SK-N-SH (cell line): ENCODE results near the gene PGF.

ENCODE experiments used
- MXI1 ChIP-seq: IDR thresholded peaks from 2 replicates; pipeline ENCODE4 v1.6.1; 2012; ENCODE audit warnings: mild to moderate bottlenecking, low read depth, low read length, improper control_type of control experiment
- RFX5 ChIP-seq: IDR thresholded peaks from 2 replicates; pipeline ENCODE4 v1.6.1; 2012; ENCODE audit warnings: mild to moderate bottlenecking, improper control_type of control experiment, low read length
- TF ChIP-seq, protein P1 (sequence below): fragments of 200-600 bp; sonication (generic); IDR thresholded peaks from 2 replicates; pipeline ENCODE4 v1.6.1; 2017; ENCODE audit warnings: antibody characterized with exemption, mild to moderate bottlenecking, moderate library complexity

DNA sequence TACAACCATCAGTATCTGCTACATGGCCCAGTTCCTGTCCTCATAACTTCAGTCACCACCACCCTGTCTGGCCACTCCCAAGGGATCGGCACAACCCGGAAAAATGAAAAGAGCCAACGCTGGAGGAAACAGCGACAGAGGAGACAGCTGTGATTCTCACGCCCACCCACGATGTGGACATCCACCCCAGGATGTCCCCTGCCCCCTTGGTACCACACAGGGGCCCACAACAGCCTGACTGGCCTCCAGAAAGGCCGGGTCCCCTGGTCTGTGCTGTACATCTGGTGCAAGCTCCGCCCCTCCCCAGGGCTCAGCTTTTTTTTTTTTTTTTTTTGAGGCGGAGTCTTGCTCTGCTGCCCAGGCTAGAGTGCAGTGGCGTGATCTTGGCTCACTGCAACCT lies 44.8 kb downstream of the PGF start:
- TF ChIP-seq RFX5 (no peak), MXI1 (no peak)
- TF ChIP-seq, protein P1, sequence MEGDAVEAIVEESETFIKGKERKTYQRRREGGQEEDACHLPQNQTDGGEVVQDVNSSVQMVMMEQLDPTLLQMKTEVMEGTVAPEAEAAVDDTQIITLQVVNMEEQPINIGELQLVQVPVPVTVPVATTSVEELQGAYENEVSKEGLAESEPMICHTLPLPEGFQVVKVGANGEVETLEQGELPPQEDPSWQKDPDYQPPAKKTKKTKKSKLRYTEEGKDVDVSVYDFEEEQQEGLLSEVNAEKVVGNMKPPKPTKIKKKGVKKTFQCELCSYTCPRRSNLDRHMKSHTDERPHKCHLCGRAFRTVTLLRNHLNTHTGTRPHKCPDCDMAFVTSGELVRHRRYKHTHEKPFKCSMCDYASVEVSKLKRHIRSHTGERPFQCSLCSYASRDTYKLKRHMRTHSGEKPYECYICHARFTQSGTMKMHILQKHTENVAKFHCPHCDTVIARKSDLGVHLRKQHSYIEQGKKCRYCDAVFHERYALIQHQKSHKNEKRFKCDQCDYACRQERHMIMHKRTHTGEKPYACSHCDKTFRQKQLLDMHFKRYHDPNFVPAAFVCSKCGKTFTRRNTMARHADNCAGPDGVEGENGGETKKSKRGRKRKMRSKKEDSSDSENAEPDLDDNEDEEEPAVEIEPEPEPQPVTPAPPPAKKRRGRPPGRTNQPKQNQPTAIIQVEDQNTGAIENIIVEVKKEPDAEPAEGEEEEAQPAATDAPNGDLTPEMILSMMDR: no peak
